A549 (cell line): Measurements from ENCODE around the gene CALML3. TPM values are rescaled to one million over a fixed set of nuclear protein-coding genes. Genes with fewer than 3 reads are reported as not detected.

Experiments
- ATAC-seq, 2 experiments: fragments of 200-7000 bp in 1 of 2; fragments of >200 bp in 1 of 2; cut with Nextera tagmentation in 1 of 2; cut with Tn5 transposase in 1 of 2; 3 replicates each; pipeline versions ENCODE4 v1.8.0 to v1.9.1; 2018 to 2020; ENCODE audit warnings: mild to moderate bottlenecking in 1 of 2, moderate library complexity in 1 of 2
- CTCF ChIA-PET: fragments of 300-600 bp; sonication (Branson Sonifier 250); formaldehyde crosslinking; extraction: SDS; loops from one replicate; lab custom pipeline; 2021; ENCODE audit warnings: antibody characterized with exemption, inconsistent platforms; lab: Yijun Ruan, JAX
- POLR2A ChIA-PET: fragments of 350-600 bp; formaldehyde crosslinking; extraction: SDS; loops from one replicate; lab custom pipeline; 2021; ENCODE audit warnings: antibody characterized with exemption, inconsistent platforms; lab: Yijun Ruan, JAX
- DNase-seq, 2 experiments: peaks; one replicate each; pipeline versions ENCODE4 v3.0.0 to v3.0.0-alpha.2; 2011 to 2016; ENCODE audit warnings: low read depth in 1 of 2, low spot score in 1 of 2
- FAIRE-seq: peaks from 2 replicates; lab custom pipeline; 2011; peaks lifted over from hg19 to GRCh38; lab: Jason Lieb, UNC
- H3K27ac ChIP-seq, 2 experiments: fragments of >200 bp; sonication (Bioruptor Twin); formaldehyde crosslinking; 3 replicates each; pipeline ENCODE4 v1.5.1; 2016 to 2017
- H3K4me1 ChIP-seq: fragments of >200 bp; sonication (Bioruptor Twin); formaldehyde crosslinking; 3 replicates; pipeline ENCODE4 v1.6.1; 2016
- H3K4me2 ChIP-seq: fragments of >200 bp; sonication (Bioruptor Twin); formaldehyde crosslinking; 3 replicates; pipeline ENCODE4 v1.6.1; 2016
- H3K4me3 ChIP-seq: fragments of >200 bp; sonication (Bioruptor Twin); formaldehyde crosslinking; 3 replicates; pipeline ENCODE4 v1.5.1; 2016
- H3K9me3 ChIP-seq: fragments of >200 bp; sonication (Bioruptor Twin); formaldehyde crosslinking; 3 replicates; pipeline ENCODE4 v1.6.1; 2016
- BHLHE40 ChIP-seq: IDR thresholded peaks from 2 replicates; pipeline ENCODE4 v1.6.1; 2012; ENCODE audit warnings: low read depth, low read length, inconsistent platforms
- CHD2 ChIP-seq: fragments of 150-350 bp; IDR thresholded peaks from 2 replicates; pipeline ENCODE4 v1.6.1; 2014; ENCODE audit warnings: low read length; ENCODE audit not compliant: partially characterized antibody
- CTCF ChIP-seq: fragments of >200 bp; sonication (Bioruptor Twin); formaldehyde crosslinking; IDR thresholded peaks from 3 replicates; pipeline ENCODE4 v1.5.1; 2016
- E2F6 ChIP-seq: IDR thresholded peaks from 2 replicates; pipeline ENCODE4 v1.6.1; 2012; ENCODE audit warnings: low read depth, borderline replicate concordance
- EHF ChIP-seq: fragments of 250-450 bp; sonication (Bioruptor Pico); IDR thresholded peaks from 2 replicates; pipeline ENCODE4 v1.5.0; 2020; ENCODE audit warnings: mild to moderate bottlenecking
- EP300 ChIP-seq, 2 experiments: fragments of >200 bp; sonication (Bioruptor Twin); formaldehyde crosslinking; IDR thresholded peaks; 2 replicates in 1 of 2; 3 replicates in 1 of 2; pipeline ENCODE4 v1.6.1; 2016 to 2017
- ESRRA ChIP-seq: fragments of 150-350 bp; IDR thresholded peaks from 2 replicates; pipeline ENCODE4 v1.6.1; 2014; ENCODE audit warnings: mild to moderate bottlenecking, low read length, borderline replicate concordance
- FOSL2 ChIP-seq, 2 experiments: fragments of 450-650 bp in 1 of 2; fragments of >200 bp in 1 of 2; sonication (Bioruptor Twin) in 1 of 2; formaldehyde crosslinking; IDR thresholded peaks; 2 replicates each; pipeline versions ENCODE4 v1.5.0 to v1.6.1; 2016 to 2020; ENCODE audit warnings: mild to moderate bottlenecking in 1 of 2, moderate library complexity in 1 of 2
- FOXS1 ChIP-seq: fragments of 250-450 bp; sonication (Bioruptor Pico); IDR thresholded peaks from 2 replicates; pipeline ENCODE4 v1.5.0; 2020; ENCODE audit warnings: mild to moderate bottlenecking, moderate library complexity
- HOXA7 ChIP-seq: fragments of 250-450 bp; sonication (Bioruptor Pico); IDR thresholded peaks from 2 replicates; pipeline ENCODE4 v1.5.0; 2020; ENCODE audit warnings: mild to moderate bottlenecking, moderate library complexity
- KDM5A ChIP-seq: fragments of 200-600 bp; sonication (generic); IDR thresholded peaks from 2 replicates; pipeline ENCODE4 v1.6.1; 2016; ENCODE audit warnings: antibody characterized with exemption, mild to moderate bottlenecking
- MAFK ChIP-seq: fragments of 450-650 bp; IDR thresholded peaks from 2 replicates; pipeline ENCODE4 v1.6.1; 2014; ENCODE audit not compliant: partially characterized antibody
- MAZ ChIP-seq: fragments of 150-350 bp; IDR thresholded peaks from 2 replicates; pipeline ENCODE4 v1.6.1; 2014; ENCODE audit warnings: antibody characterized with exemption, low read depth, low read length, borderline replicate concordance
- MYC ChIP-seq: IDR thresholded peaks from 2 replicates; pipeline ENCODE4 v1.6.1; 2012; ENCODE audit warnings: mild to moderate bottlenecking, inconsistent platforms, low read length, improper control_type of control experiment, borderline replicate concordance
- NPAS2 ChIP-seq: fragments of 250-450 bp; sonication (Bioruptor Pico); IDR thresholded peaks from 2 replicates; pipeline ENCODE4 v1.8.0; 2022; ENCODE audit warnings: mild to moderate bottlenecking, moderate library complexity, borderline replicate concordance
- PBX3 ChIP-seq: IDR thresholded peaks from 2 replicates; pipeline ENCODE4 v1.6.1; 2012
- RAD21 ChIP-seq, 2 experiments: fragments of >200 bp in 1 of 2; sonication (Bioruptor Twin) in 1 of 2; formaldehyde crosslinking in 1 of 2; IDR thresholded peaks in 1 of 2; conservative IDR thresholded peaks in 1 of 2; 2 replicates in 1 of 2; 3 replicates in 1 of 2; pipeline ENCODE4 v1.6.1; 2012 to 2018; ENCODE audit warnings: inconsistent platforms in 1 of 2
- RCOR1 ChIP-seq: fragments of 150-350 bp; IDR thresholded peaks from 2 replicates; pipeline ENCODE4 v1.6.1; 2014; ENCODE audit warnings: antibody characterized with exemption, low read length, low read depth
- TP53 ChIP-seq: fragments of 250-450 bp; sonication (Bioruptor Pico); IDR thresholded peaks from 2 replicates; pipeline ENCODE4 v1.5.0; 2021; ENCODE audit warnings: mild to moderate bottlenecking, moderate library complexity
- ZNF302 ChIP-seq: fragments of 250-450 bp; sonication (Bioruptor Pico); IDR thresholded peaks from 2 replicates; pipeline ENCODE4 v1.9.0; 2021; ENCODE audit warnings: inconsistent platforms, mild to moderate bottlenecking, moderate library complexity
- WGBS: methylation state at CpG from one replicate; pipeline ENCODE4 v1.1.6; 2017; ENCODE audit errors: missing lambda C conversion rate; 5-methylcytosine and 5-hydroxymethylcytosine counted together
- polyA plus RNA-seq, 4 experiments: library from polyadenylated mRNA; depleted of rRNA in 3 of 4; stranded (reverse); fragments of >200 nt; fragmentation: RNase III in 1 of 4; extraction: RNeasy Plus Mini Kit Qiagen cat#74134 plus additional on column Dnase treatment in 1 of 4; gene quantifications; 2 replicates in 3 of 4; 3 replicates in 1 of 4; pipeline ENCODE4 v1.2.3, GENCODE V29; 2011 to 2017

Gene CALML3
- polyA plus RNA-seq, 2 of the 4 experiments (the other 2 are of a cell fraction) = not detected

DNA sequence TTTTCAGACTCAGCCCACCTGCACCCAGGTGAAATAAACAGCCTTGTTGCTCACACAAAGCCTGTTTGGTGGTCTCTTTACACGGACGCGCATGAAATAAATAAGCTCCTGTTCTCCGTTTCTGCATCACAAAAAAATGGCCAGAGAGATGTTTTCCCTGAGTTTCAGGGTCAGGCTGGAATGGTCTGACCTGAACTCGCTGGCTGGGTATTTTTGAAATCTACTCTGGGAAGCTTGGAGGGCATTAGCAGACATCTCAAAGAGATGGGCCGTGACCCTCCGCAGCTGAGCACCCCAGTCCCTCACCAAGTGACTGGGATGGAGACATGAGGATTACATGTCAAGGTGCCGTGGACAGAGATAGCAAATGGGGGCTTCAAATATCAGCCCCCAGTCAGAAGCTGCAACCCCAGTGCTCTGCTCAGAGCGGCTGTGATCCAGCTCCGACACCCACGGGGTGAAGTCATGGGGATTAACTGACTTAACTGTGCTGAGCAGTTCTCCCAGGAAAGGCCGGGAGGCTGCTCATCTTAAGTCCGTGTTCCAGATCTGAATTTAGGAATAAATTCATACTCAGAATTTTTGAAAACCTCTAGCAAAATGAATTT lies 47.7 kb upstream of the CALML3 start:
- DNase-seq (no peak), ATAC-seq (no peak), FAIRE-seq (no peak)
- Histone ChIP-seq H3K4me1 (peaks cover 3% of the 10 kb centered on the region; the same call in 1 of the 3 replicates), H3K27ac (no peak overlapping the region), H3K4me3 (no peak overlapping the region), H3K9me3 (no peaks in the 10 kb centered on the region), H3K4me2 (no peak overlapping the region)
- WGBS = 92% methylated on average over 13 of the region's 13 CpGs
- CTCF ChIA-PET = interaction anchor here (0.7 to 1.6 kb wide), 4 partner anchors 32 to 167 kb away, joined by 3 to 5 read pairs (median 4); no protein-coding TSS in a partner anchor
- POLR2A ChIA-PET = no interaction called here
- TF ChIP-seq FOSL2 (IDR thresholded peaks at IDR 0.05) (no peak), FOSL2 (CRISPR knock-in tag; IDR thresholded peaks at IDR 0.05) (no peak), TP53 (no peak)

DNA sequence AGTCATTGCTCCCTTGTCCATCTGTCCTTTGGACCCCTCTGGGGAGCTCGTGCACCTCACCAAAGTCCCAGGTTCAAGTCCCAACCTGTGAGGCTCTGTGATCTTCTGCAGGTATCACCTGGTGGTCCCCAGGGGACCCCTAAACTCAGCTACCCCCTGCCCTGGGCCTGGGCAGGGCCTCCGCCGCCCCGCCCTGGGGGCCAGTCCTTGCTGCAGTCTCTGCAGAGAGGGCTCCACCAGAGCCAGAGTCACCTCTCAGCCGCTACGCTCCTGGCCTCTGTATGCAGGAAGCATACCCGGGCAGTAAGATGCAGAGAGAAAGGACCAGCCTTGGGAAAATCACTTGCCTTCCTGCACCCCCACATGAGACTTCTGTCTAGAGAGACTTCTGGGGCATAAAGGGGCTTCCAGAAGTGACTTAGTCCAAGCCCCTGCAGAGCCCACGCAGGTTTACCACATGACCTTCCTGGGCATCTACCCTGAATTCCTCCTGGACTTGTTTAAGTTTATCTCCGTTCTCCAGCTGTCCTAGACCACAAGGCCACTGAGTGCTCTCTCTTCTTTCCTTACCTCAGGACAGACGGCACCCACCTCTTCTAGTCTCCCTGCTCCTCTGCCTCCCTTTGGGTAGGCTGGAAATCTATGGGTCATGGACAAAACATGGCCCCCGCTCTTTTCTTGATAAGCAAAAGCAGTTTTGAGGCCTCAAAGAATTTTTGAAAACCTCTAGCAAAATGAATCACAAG lies 46.6 kb upstream of the CALML3 start:
- no peak for TF ChIP-seq NPAS2 (CRISPR knock-in tag)
- no peak for TF ChIP-seq EHF (CRISPR knock-in tag)
- TF ChIP-seq PBX3 = no peak
- TF ChIP-seq MAFK = no peak
- TF ChIP-seq CHD2 = no peak
- no peak for TF ChIP-seq MAZ
- TF ChIP-seq CTCF = no peak
- no peak for TF ChIP-seq FOXS1 (CRISPR knock-in tag)
- no peak for TF ChIP-seq BHLHE40
- no peak for TF ChIP-seq TP53
- TF ChIP-seq MYC = no peak
- TF ChIP-seq EP300 (IDR thresholded peaks at IDR 0.05) = no peak
- no peak for TF ChIP-seq RAD21 (conservative IDR thresholded peaks at IDR 0.05 in 1 of 2, IDR thresholded peaks at IDR 0.05 in 1 of 2)
- no peak for TF ChIP-seq ESRRA
- TF ChIP-seq KDM5A = no peak
- no peak for TF ChIP-seq E2F6
- TF ChIP-seq ZNF302 = no peak
- TF ChIP-seq HOXA7 (CRISPR knock-in tag) = no peak
- no peak for TF ChIP-seq RCOR1
- ChIA-PET CTCF (interaction anchor here (0.9 to 1.8 kb wide), 3 partner anchors 26 to 145 kb away, joined by 3 to 8 read pairs (median 4); no protein-coding TSS in a partner anchor), POLR2A (no interaction called here)
- ATAC-seq (no peak), DNase-seq (no peak), FAIRE-seq (no peak)
- Histone ChIP-seq H3K9me3 (no peaks in the 10 kb centered on the region), H3K4me2 (no peak overlapping the region), H3K4me1 (peaks cover 3% of the 10 kb centered on the region; the same call in 1 of the 3 replicates), H3K4me3 (no peak overlapping the region), H3K27ac (no peak overlapping the region)
- 79% methylated on average over 8 of the region's 11 CpGs for WGBS
